ENCODE measurements around the gene MAPK8.

- TF ChIP-seq GATA3 (IDR thresholded peaks at IDR 0.05; ENCODE audit: low read depth, low read length) (no peak), GATA2 (IDR thresholded peaks at IDR 0.05; ENCODE audit: low read depth, low read length) (no peak)
Observed at GRCh38 chr10:48266528-48266927, 39.9 kb upstream of the MAPK8 start.

Data from SH-SY5Y (cell line).